Lower lobe of right lung (tissue), 2 donors: ENCODE results near the gene UGT1A5. TPM values are rescaled to one million over a fixed set of nuclear protein-coding genes. Genes with fewer than 3 reads are reported as not detected.

Experiments used
- ATAC-seq, 2 donors: fragments of 200-7000 bp; cut with Tn5 transposase; one replicate each; pipeline ENCODE4 v1.9.1; 2020 to 2022; ENCODE audit warnings: mild to moderate bottlenecking in 2 of 2, moderate library complexity in 2 of 2
- DNase-seq: peaks from one replicate; pipeline ENCODE4 v3.0.0-alpha.2; 2020
- H3K27ac ChIP-seq: fragments of 200-600 bp; one replicate; pipeline ENCODE4 v1.8.0; 2022
- H3K27me3 ChIP-seq: fragments of 200-600 bp; one replicate; pipeline ENCODE4 v1.8.0; 2022; ENCODE audit warnings: low read depth
- H3K36me3 ChIP-seq: fragments of 200-600 bp; one replicate; pipeline ENCODE4 v1.8.0; 2022; ENCODE audit warnings: mild to moderate bottlenecking
- H3K4me1 ChIP-seq: fragments of 200-600 bp; one replicate; pipeline ENCODE4 v1.8.0; 2022
- H3K4me3 ChIP-seq: fragments of 200-600 bp; one replicate; pipeline ENCODE4 v1.8.0; 2022; ENCODE audit warnings: mild to moderate bottlenecking
- H3K9me3 ChIP-seq: fragments of 200-600 bp; one replicate; pipeline ENCODE4 v1.8.0; 2022
- CTCF ChIP-seq: fragments of 200-600 bp; IDR thresholded peaks from one replicate; pipeline ENCODE4 v1.8.0; 2022; ENCODE audit warnings: antibody characterized with exemption, mild to moderate bottlenecking
- intact Hi-C: fragments of 100-400 bp; cut with DNase I; formaldehyde crosslinking; loops from one replicate; pipeline ENCODE4 v1.11.0; 2022
- total RNA-seq: library from RNA; stranded (reverse); fragmentation: NEBNext Ultra II Directional; extraction: Animal tissue kit (Norgen Biotek cat#: 25700); gene quantifications from one replicate; pipeline ENCODE4 v1.2.1, GENCODE V29; 2021
- donor health status: DM: no; HTN: yes; CAD: no; lungs with severe emphysema.

Gene UGT1A5
- total RNA-seq, 1 donor from 2014 or later: 0.27 TPM

GRCh38 chr2:233689031-233689430, 23.7 kb upstream of the UGT1A5 start:
- ATAC-seq (no peak), DNase-seq (no peak)
- no peak for TF ChIP-seq CTCF
- Histone ChIP-seq H3K4me1 (no peaks in the 10 kb centered on the region), H3K9me3 (no peaks in the 10 kb centered on the region), H3K27ac (no peak overlapping the region), H3K36me3 (no peaks in the 10 kb centered on the region), H3K4me3 (no peak overlapping the region), H3K27me3 (no peaks in the 10 kb centered on the region)
- intact Hi-C loops: no loop called here

GRCh38 chr2:233689501-233689900, 23.2 kb upstream of the UGT1A5 start:
- no peak for ATAC-seq
- no peak overlapping the region for H3K4me3 ChIP-seq
- no peaks in the 10 kb centered on the region for H3K4me1 ChIP-seq

GRCh38 chr2:233690444-233690843, 22.3 kb upstream of the UGT1A5 start:
- intact Hi-C loops: no loop called here
- TF ChIP-seq CTCF: no peak
- Histone ChIP-seq H3K4me3 (no peak overlapping the region), H3K27me3 (no peaks in the 10 kb centered on the region), H3K4me1 (no peaks in the 10 kb centered on the region), H3K36me3 (no peaks in the 10 kb centered on the region), H3K27ac (no peak overlapping the region), H3K9me3 (no peaks in the 10 kb centered on the region)
- ATAC-seq: peak in 1 of 2 donors; percentile 37
- no peak for DNase-seq

More at GRCh38 chr2:233689501-233689900, 23.2 kb upstream of the UGT1A5 start:
- no peak for DNase-seq
- TF ChIP-seq CTCF: no peak
- no peaks in the 10 kb centered on the region for H3K36me3 ChIP-seq
- H3K27me3 ChIP-seq: no peaks in the 10 kb centered on the region
- no peak overlapping the region for H3K27ac ChIP-seq
- intact Hi-C loops: no loop called here
- H3K9me3 ChIP-seq: no peaks in the 10 kb centered on the region

GRCh38 chr2:233691443-233692433, 21.0 kb upstream of the UGT1A5 start:
- DNase-seq (no peak), ATAC-seq (peak in 1 of 2 donors; percentile 64)
- TF ChIP-seq CTCF: no peak
- no peaks in the 10 kb centered on the region for H3K9me3 ChIP-seq
- no peaks in the 10 kb centered on the region for H3K27me3 ChIP-seq
- no peak overlapping the region for H3K4me3 ChIP-seq
- H3K4me1 ChIP-seq: no peaks in the 10 kb centered on the region
- H3K36me3 ChIP-seq: no peaks in the 10 kb centered on the region
- no peak overlapping the region for H3K27ac ChIP-seq
- intact Hi-C loops: no loop called here

GRCh38 chr2:233692648-233693047, 20.1 kb upstream of the UGT1A5 start, which contains the start of gene UGT1A6:
Gene UGT1A6 (plus strand): TSS chr2:233692890. CDS start chr2:233693005, 115 bp downstream.
- intact Hi-C loops: no loop called here
- no peaks in the 10 kb centered on the region for H3K27me3 ChIP-seq
- H3K36me3 ChIP-seq: no peaks in the 10 kb centered on the region
- H3K27ac ChIP-seq: no peak within 1 kb of the TSS
- no peak for TF ChIP-seq CTCF
- H3K4me1 ChIP-seq: no peaks in the 10 kb centered on the region
- DNase-seq: no peak
- no peak for ATAC-seq
- H3K4me3 ChIP-seq: no peak within 1 kb of the TSS
- H3K9me3 ChIP-seq: no peaks in the 10 kb centered on the region
